Lung (tissue), 12 donors: ENCODE data around the gene GNG8. TPM values are rescaled to one million over a fixed set of nuclear protein-coding genes. Genes with fewer than 3 reads are reported as not detected.

ENCODE experiments used
- ATAC-seq: fragments of 200-7000 bp; cut with Tn5 transposase; one replicate; pipeline ENCODE4 v1.9.1; 2020; ENCODE audit warnings: moderate number of reproducible peaks; ENCODE audit not compliant: insufficient read depth, low FRiP score
- DNase-seq, 3 donors: peaks; one replicate each; pipeline ENCODE4 v3.0.0-alpha.2; 2013 to 2017
- H3K27ac ChIP-seq, 2 donors: one replicate each; pipeline ENCODE4 v1.5.1; 2013; ENCODE audit warnings: mild to moderate bottlenecking in 2 of 2, moderate library complexity in 2 of 2, control low read depth in 1 of 2, inconsistent platforms in 1 of 2, low read depth in 1 of 2, low read length in 1 of 2
- H3K27me3 ChIP-seq, 3 donors: one replicate each; pipeline ENCODE4 v1.5.1; 2013; ENCODE audit warnings: low read length in 2 of 3; ENCODE audit not compliant: control insufficient read depth in 3 of 3, insufficient read depth in 3 of 3
- H3K36me3 ChIP-seq, 4 donors: one replicate each; pipeline ENCODE4 v1.5.1; 2013; ENCODE audit warnings: low read length in 4 of 4, mild to moderate bottlenecking in 1 of 4, moderate library complexity in 1 of 4; ENCODE audit not compliant: control insufficient read depth in 4 of 4, insufficient read depth in 4 of 4
- H3K4me1 ChIP-seq, 5 donors: one replicate each; pipeline ENCODE4 v1.5.1; 2013; ENCODE audit warnings: low read length in 5 of 5, mild to moderate bottlenecking in 2 of 5, moderate library complexity in 1 of 5; ENCODE audit not compliant: control insufficient read depth in 5 of 5, insufficient read depth in 5 of 5
- H3K4me3 ChIP-seq: one replicate; pipeline ENCODE4 v1.5.1; 2013; ENCODE audit warnings: mild to moderate bottlenecking, control low read depth, moderate library complexity
- H3K9ac ChIP-seq, 2 donors: one replicate each; pipeline ENCODE4 v1.5.1; 2013; ENCODE audit warnings: low read length in 2 of 2, control low read depth in 1 of 2; ENCODE audit not compliant: insufficient read depth in 1 of 2
- H3K9me3 ChIP-seq, 4 donors: one replicate each; pipeline ENCODE4 v1.5.1; 2013; ENCODE audit warnings: low read length in 3 of 4, mild to moderate bottlenecking in 1 of 4, moderate library complexity in 1 of 4; ENCODE audit not compliant: control insufficient read depth in 4 of 4, insufficient read depth in 3 of 4
- WGBS, 2 donors: extraction: QIAGEN DNeasy Blood & Tissue Kit; methylation state at CpG; one replicate each; pipeline ENCODE4 v1.1.7; 2013; 5-methylcytosine and 5-hydroxymethylcytosine counted together
- polyA plus RNA-seq, 2 donors: library from polyadenylated mRNA; stranded (reverse); fragments of 200-250 nt; gene quantifications; one replicate each; pipeline ENCODE4 v1.2.1, GENCODE V29; 2013
- total RNA-seq, 2 donors: library from RNA; depleted of rRNA in 1 of 2; stranded (reverse); fragments of >200 nt in 1 of 2; gene quantifications; one replicate each; pipeline ENCODE4 v1.2.1, GENCODE V29; 2014 to 2021
- TF ChIP-seq, protein P1 (sequence below): IDR thresholded peaks from 2 replicates; pipeline ENCODE4 v1.5.1; 2012; ENCODE audit warnings: mild to moderate bottlenecking; ENCODE audit errors: control extremely low read depth, extremely low read depth
- donor health status: control.
- donor health status: control.
- donor health status: Bipolar disorder and iron deficiency.
- donor health status: healthy.
- donor health status: DM: yes; HTN: yes; CAD: no.

The GNG8 gene
- total and polyA plus RNA-seq, 4 donors = not detected

DNA sequence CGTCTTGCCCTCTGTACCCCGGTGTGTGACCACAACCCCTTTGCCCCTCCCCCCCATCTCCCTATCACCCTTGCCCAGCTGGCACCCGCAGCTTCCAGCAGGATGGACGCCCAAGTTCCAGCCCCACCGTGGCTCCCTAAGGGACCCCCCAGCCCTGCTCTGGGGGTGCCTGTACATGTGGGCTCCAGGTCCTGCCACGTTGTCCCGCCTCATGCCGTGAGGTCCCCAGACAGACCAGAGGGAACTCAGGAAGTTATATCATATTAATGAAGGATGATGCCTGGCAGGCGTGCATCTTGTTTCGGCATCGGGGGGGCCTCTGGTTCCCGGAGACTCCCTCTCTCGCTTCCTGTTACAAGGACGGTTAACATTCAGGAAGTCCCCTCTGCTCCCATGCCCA is 9.6 kb downstream of the GNG8 start:
- H3K4me3 ChIP-seq = no peak overlapping the region
- ATAC-seq = no peak
- H3K9ac ChIP-seq = no peak overlapping the region
- no peaks in the 10 kb centered on the region for H3K9me3 ChIP-seq
- H3K4me1 ChIP-seq = peaks cover 8 to 61% (median 26%) of the 10 kb centered on the region in 5 donors
- H3K27ac ChIP-seq = peak overlapping the region; percentile 38 to 83
- DNase-seq = peak; percentile 49 to 64 (median 57)
- 23 to 36% methylated on average over 14 of the region's 14 CpGs for WGBS, 2 donors
- no peaks in the 10 kb centered on the region for H3K36me3 ChIP-seq
- TF ChIP-seq, protein P1, sequence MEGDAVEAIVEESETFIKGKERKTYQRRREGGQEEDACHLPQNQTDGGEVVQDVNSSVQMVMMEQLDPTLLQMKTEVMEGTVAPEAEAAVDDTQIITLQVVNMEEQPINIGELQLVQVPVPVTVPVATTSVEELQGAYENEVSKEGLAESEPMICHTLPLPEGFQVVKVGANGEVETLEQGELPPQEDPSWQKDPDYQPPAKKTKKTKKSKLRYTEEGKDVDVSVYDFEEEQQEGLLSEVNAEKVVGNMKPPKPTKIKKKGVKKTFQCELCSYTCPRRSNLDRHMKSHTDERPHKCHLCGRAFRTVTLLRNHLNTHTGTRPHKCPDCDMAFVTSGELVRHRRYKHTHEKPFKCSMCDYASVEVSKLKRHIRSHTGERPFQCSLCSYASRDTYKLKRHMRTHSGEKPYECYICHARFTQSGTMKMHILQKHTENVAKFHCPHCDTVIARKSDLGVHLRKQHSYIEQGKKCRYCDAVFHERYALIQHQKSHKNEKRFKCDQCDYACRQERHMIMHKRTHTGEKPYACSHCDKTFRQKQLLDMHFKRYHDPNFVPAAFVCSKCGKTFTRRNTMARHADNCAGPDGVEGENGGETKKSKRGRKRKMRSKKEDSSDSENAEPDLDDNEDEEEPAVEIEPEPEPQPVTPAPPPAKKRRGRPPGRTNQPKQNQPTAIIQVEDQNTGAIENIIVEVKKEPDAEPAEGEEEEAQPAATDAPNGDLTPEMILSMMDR = no peak
- peaks cover 0 to 4% (median 0%) of the 10 kb centered on the region in 3 donors for H3K27me3 ChIP-seq

- no peaks in the 10 kb centered on the region for H3K36me3 ChIP-seq
- H3K27me3 ChIP-seq = peaks cover 0 to 5% (median 0%) of the 10 kb centered on the region in 3 donors
- peak overlapping the region; percentile 38 to 83 for H3K27ac ChIP-seq
- TF ChIP-seq, protein P1 = no peak
- H3K9ac ChIP-seq = peak overlapping the region in 1 of 2 donors; percentile 58
- H3K4me1 ChIP-seq = peaks cover 8 to 61% (median 26%) of the 10 kb centered on the region in 5 donors
- no peak overlapping the region for H3K4me3 ChIP-seq
- WGBS, 2 donors = 72 to 75% methylated on average over 12 of the region's 12 CpGs
- H3K9me3 ChIP-seq = no peaks in the 10 kb centered on the region
- ATAC-seq = no peak
- no peak for DNase-seq
Observed at GRCh38 chr19:46625731-46626130, 10.3 kb downstream of the GNG8 start.

- ATAC-seq (peak; percentile 21), DNase-seq (peak; percentile 88 to 95 (median 89))
- H3K4me1 ChIP-seq = peaks cover 8 to 64% (median 26%) of the 10 kb centered on the region in 5 donors
- TF ChIP-seq, protein P1 = no peak
- no peaks in the 10 kb centered on the region for H3K36me3 ChIP-seq
- H3K4me3 ChIP-seq = peak within 1 kb of the TSS; percentile 15
- no peaks in the 10 kb centered on the region for H3K9me3 ChIP-seq
- peaks cover 0 to 5% (median 0%) of the 10 kb centered on the region in 3 donors for H3K27me3 ChIP-seq
- peak within 1 kb of the TSS; percentile 38 to 83 for H3K27ac ChIP-seq
- peak within 1 kb of the TSS in 1 of 2 donors; percentile 58 for H3K9ac ChIP-seq
- WGBS, 2 donors = 10 to 21% methylated on average over 13 of the region's 13 CpGs
Observed at GRCh38 chr19:46624958-46625661, 10.9 kb downstream of the GNG8 start, which contains the start of gene PTGIR. Gene PTGIR (minus strand): TSS chr19:46625089. CDS start chr19:46624225, 864 bp downstream.
